HG02840 (cell line): ENCODE results near the gene CDC42BPB.

Source experiments
- ATAC-seq: cut with Tn5 transposase; IDR thresholded peaks from one replicate; pipeline ENCODE4 v1.9.1; 2021; ENCODE audit warnings: mild to moderate bottlenecking, moderate library complexity, moderate number of reproducible peaks; ENCODE audit not compliant: unreplicated experiment, low FRiP score

Gene CDC42BPB

DNA sequence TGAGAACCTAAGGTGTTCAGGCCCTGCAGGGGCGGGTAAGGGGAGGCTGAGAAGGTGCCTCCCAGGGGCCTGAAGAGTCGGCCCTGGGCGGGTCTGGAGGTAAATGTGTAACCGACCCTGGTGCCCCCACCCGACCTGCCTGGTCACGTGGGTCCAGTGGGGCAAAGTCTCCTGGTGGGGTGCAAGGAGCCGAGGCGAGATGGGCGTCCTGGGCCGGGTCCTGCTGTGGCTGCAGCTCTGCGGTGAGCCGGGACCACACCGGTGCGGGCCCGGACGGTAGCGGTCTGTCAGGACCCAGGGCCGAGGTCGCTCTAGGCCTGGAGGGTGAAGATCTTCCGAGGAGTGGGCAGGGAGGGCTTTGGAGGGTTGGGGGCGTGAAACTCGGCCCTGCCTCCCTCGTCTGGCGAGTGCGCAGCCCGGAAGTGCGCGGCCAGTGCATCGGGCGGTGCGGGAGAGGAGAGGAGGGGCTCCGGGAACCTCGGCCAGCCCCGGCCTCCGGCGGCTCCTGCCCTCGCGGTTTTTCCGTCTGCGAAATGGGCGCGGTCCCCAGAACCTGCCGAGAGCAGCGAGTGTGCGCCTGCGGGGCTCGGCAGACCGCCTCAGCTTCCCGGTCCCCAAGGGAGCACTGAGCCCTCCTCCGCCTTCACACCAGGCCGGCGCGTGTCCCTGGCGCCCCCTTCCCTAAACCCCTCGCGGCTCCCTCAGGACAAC, 134.7 kb downstream of the CDC42BPB start, which contains the start of gene AMN:
AMN (plus strand) TSS at position 174 of the 711 bp plus-strand sequence; CDS start at position 200, 26 bp downstream.
- no peak for ATAC-seq

DNA sequence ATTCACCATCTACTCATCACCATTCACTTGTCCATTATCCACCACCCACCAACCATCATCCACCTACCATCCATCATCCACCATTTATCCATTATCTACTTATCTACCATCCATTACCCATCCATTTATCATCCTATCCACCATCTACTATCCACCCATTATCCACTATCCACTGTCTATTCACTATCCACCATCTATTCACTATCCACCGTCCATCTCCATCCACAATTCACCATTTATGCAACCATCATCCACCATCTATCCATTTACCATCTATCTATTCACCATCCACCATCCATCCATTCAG, 136.4 kb downstream of the CDC42BPB start:
- ATAC-seq, result no peak

DNA sequence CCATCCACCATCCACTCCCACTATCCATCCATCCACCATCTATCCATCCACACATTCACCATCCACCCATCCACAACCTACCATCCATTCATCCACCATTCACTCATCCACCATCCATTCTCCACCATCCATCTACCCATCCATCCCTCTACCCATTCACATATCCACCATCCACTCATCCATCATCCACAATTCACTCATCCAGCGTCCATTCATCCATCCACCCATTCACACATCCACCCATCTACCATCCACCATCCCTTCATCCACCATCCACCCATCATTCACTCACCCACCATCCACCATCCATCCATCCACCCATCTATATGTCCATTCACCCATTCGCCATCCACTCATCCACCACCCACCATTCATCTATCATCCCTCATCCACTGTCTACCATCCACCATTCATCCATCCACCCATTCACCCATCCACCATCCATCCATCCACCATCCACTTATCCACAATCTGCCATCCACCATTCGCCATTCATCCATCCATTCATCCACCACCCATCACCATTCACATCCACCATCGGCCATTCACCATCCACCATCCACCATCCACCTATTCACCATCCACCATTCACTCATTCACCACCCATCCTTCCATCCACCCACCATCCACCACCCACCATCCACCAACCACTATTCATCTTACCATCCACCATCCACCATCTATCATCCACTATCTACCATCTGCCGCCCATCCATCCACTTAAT, 136.9 kb downstream of the CDC42BPB start:
- no peak for ATAC-seq

DNA sequence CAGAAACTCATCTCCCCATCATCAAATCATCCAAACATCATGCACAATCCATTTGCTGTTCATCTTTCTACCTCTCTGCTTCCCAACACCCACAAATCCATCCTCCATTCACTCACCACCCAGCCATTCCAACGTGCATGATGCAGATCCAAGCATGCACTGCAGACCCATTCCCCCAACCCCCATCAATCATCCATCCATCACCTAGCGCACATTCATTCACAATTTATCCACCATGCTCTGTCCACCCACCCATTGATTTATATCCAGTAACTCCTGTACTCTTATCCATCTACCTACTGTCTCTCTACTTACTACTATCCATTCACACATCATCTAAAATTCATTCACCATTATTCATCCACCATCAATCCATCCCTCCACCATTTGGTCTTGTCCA, 138.9 kb downstream of the CDC42BPB start:
- ATAC-seq, result no peak

DNA sequence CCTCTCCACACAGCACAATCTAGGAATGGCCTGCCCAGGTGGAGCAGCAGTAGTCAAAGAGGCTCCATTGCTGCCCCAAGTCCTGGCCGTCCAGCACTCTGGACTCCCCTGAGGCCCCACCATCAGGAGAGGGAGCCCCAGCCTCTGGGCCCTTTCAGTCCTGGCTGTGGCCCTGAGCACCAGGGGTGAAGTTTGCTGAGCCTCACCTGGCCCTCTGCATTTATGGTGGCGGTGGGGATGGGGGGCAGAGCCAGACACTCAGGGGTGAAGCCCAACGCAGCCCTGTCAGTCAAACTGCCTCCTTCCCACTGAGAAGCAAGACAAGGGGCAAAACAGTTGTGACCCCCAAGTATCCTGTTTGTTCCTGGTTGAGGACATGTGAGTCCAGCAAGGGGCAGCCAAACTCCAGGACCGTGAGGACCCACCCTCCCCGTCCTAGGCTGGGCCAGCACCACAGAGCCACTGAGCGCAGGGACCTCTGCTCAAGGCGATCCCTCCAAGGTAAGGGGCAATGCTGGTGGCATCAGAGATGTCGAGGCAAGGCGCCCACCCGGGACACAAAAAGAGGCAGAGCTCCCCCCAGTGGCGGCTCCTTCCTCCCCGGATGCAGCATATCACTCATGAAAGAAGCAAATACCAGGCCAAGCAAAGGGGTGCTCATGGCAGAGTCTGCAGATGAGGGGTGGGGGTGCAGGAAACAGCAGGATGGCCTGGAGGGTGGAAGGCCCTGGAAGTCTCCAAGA, 139.7 kb downstream of the CDC42BPB start:
- ATAC-seq, result no peak

DNA sequence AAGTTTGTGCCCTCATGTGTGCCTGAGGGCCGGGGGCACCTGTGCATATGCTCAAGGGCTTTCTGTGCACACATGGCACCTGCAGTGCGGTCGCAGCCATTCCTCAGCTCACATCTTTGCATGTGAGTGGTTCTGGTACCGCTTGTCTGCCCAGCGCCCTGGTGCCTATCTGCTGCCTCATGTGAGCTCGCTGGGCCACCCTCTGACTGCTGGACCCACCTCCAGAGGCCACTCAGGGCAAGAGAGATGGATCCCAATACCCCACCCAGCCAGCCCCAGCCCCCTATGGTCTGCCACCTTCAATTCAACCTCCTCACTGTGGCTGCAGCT, 140.3 kb downstream of the CDC42BPB start:
- ATAC-seq, result no peak

DNA sequence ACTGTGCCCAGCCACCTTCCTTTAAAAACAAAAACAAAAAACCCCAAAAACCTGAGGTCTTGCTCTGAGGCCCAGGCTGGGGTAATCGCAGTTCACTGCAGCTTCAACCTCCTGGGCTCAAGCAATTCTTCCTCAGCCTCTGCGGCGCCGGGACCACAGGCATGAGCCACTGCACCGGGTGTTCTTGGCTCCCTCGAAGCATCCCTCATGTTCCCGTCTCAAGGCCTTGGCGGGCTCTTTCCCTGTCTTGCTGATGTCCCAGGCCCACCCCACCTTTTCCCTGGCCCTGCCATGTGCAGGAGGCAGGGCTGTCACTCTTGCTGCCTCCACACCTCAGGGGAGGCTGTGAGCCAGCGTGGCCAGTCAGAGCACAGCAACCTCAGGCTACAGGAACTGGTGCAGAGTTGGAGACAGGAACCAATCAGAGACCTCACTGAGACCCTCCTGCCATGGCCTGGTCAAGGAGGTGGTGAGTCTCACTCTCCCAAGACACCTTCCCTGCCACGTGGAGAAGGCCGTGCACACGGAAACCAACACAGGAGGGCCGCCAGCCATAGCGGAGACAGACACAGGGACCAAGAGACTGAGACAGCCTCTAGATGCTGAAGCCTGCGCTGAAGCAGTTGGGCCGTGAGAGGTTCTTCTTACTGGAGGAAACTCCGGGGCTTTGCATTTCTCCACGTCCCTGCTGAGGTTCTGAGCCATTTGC, 140.8 kb downstream of the CDC42BPB start:
- no peak for ATAC-seq

DNA sequence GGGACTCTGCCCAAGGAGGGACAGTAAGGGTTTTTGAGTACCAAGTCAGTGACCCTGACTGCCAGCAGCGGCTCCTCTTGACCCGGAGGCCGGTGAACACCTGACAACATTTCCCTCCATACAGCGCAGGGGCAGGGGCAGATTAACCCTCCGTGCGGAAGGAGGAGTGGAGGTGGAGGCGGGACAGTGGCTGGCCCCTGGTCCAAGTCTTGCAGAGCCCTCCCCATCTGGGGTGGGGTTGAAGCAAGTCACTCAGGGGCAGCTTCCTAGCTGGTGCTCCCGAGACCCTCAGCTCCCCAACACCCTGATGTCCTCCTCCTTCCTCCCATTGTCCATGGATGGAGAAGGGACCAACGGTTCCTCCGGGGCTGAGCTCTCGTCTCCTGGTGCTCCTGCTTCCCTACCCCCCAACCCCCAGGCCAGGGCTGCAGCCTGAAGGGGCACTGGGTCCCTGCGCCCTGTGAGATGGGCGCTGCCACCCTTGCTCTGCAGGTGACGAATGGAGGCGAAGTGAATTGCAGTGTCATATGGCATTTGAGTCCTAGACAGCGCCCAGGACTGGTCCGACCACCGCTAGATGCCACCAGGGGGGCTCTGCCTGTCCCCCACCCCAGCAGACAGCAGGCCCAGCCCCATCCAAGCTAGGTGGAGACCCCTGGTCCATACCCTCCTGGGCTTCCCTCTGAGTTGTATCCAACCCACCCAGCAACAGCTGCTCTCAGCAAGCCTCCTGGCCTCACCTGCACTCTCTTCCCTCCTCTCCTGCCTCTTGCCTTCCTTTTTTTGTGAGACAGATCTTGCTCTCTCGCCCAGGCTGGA, 141.8 kb downstream of the CDC42BPB start:
- no peak for ATAC-seq

DNA sequence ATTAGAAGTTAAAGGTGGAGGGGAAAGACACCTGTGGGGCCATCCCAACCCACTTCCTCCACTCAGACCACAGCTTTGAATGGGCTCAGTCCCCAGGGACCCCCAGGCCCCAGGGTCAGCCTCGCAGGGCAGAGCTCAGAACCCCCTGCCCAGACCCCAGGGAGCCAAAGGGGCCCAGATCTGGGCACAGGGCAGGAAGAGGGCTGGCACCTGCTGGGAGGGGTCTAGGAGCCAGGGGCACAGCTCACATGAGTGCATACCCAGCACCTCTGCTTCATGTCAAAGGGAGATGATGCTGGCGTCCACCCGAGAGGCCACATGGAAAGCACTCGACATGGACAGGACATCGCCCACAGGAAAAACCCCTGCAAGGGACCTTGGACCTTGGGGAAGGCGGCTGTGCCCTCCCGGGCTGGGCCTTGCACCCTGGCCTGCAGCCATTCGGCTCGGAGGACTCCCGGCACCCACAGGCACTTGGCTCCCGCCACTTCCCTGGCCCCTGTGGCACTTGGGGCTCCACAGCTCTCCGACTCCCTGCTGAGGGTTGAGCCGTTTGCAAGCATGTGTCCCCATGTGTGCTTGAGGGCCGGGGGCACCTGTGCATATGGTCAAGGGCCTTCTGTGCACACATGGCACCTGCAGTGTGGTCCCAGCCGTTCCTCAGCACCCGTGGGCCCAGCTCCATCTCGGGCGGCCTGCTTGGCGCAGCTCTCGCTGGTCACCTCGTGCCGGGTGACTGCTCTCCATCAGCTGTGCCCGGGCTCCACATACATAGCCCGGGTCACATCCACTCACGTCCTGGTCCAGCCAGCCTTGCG, 142.7 kb downstream of the CDC42BPB start:
- ATAC-seq, result no peak

DNA sequence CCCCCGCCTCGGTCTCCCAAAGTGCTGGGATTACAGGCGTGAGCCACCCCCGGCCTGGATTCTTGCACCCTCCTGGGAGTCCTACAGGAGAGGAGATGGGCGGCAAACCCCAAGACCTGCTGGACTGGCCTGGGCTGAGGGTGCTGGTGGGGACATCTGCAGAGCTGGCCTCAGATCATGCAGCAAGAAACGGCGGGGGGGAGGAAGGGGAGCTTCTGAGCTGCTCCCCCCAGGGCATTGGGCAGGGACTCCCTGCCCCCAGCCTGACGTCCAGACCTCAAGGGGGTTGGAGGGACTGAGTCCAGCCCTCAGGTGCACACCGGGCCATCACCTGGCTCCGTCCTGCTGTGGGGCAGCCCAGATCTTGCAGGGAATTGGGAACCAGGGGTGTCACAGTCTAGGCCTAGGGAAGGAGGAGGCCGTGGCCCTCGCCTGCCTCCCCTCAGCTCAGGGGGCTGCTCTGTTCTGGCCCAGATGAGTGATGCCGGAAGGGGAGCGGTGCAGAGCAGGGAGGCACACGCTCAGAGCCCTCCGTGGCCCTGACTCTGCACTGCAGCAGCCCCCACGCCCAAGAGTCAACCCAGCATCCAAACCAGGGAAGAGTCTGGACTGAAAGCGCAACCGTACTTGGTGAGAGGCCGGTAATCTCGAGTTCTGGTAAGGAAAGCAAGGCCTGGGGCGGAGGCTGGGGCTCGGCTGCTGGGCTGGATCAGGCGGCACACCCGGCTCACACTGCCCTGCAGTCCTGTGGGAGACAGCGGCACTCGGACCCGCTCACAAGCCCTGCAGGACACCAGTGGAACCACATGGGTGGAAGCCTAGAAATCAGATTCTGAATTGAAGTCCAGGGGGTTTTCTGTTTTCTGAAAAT, 143.8 kb downstream of the CDC42BPB start:
- ATAC-seq, result no peak

DNA sequence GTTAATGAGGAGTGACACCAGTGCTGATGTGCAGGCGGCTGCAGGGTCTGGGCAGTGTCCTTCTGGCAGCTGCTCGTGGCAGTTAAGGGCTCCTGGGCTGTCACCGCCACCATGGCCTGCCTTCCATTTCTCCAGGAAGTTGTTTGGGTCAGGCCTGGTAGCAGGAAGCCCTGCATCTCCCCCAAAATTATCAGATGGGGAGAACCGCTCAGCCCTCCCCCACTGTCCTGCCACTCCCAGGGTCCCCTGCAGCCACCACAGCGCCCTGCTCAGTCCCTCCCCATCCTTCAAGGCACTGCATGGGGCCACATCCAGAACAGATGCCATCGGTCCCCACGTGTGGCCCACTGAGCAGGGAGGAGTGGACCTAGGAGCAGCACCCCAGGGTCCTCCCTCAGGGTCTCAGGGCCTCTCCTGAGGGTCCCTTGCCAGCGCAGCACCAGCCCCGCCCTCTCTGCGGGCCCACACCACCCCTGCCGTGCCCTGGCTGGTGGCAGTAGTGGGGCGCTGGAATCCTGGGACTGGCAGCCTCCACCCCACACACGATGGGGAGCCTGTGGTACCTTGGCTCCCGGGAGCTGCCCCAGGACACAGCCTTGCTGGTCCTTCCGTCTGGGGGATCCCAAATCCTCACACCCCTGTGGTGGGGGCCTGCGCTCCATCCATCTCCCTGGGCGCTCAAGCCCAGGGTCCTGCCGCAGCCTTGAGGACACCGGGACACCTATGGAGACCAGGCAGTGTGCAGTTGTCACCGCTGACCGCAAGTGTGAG, 145.2 kb downstream of the CDC42BPB start:
- ATAC-seq, result no peak

DNA sequence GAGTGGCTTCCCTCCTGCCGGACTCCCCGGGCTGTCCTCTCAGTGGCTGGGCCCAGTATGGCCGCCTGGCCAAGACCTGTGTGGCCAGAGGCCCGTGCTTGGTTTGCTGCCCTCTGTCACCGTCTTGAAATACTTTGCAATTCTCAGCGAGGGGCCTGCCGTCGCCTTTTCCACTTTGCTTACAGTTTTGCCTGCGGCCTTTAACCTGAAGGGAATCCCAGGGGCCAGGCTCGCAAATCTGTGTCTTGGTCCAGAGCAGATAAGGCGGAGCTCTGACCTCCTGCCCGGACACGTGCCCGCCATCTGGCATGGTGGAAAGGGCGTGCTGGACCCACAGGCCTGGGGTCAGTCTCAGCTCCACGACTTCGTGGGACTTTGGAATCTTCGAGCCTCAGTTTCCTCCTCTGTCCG, 145.8 kb downstream of the CDC42BPB start:
- no peak for ATAC-seq

DNA sequence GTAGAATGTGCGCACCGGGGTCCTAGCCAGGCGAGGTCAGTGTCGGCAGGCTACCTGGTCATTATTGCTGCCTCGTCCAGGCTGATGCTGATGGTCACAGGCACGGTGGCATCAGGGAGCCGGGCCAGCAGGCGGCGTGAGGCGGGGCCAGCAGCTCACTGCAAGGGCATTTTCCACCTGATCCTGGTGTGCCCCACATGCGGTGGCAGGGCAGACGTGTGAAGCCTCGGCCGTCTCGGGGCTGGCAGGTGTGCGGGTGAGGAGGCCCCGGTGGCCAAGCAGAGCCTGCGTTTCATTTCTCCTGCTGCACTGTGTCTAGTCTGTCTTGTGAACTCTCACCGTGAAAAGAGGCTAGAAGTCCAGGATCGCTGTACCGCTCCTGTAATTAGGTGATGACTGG, 146.9 kb downstream of the CDC42BPB start:
- ATAC-seq, result no peak

DNA sequence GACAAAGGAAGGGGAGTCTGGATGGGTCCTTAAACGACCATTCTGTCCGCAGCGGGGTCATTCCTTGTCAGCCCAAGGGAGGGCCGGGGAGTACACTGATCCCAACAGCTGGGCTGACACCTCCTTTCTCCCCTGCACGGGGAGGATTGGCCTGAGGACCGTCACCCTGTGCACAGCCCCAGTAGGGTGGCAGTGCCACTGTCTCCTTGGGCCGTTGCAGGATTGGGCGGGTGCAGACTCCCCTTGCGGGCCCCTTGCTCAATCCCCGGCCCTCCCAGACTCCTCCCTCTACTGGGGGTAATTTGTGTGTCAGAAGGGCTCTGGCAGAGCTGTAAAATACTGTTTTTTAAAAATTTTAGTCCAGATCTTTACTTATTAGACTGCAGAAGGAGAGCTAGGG, 147.4 kb downstream of the CDC42BPB start:
- no peak for ATAC-seq

DNA sequence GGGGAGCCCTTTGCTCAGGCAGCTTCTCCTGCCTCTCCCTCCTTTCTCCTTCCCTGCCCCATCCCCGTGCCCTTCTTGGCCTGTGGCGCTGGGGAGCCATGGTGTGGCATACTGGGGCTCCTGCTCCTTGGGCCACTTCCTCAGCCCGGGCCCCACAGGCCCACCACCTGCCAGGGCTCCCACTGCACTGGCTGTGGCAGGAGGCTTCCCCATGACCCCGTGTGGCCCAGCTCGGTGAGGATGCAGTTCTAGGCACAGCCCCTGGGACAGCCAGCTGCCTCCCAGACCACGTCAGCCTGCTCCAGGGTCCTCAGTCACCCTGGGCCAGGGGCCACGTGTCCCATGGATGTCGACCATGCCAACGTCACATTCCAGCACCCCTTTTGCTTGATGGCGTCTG, 147.9 kb downstream of the CDC42BPB start:
- no peak for ATAC-seq

DNA sequence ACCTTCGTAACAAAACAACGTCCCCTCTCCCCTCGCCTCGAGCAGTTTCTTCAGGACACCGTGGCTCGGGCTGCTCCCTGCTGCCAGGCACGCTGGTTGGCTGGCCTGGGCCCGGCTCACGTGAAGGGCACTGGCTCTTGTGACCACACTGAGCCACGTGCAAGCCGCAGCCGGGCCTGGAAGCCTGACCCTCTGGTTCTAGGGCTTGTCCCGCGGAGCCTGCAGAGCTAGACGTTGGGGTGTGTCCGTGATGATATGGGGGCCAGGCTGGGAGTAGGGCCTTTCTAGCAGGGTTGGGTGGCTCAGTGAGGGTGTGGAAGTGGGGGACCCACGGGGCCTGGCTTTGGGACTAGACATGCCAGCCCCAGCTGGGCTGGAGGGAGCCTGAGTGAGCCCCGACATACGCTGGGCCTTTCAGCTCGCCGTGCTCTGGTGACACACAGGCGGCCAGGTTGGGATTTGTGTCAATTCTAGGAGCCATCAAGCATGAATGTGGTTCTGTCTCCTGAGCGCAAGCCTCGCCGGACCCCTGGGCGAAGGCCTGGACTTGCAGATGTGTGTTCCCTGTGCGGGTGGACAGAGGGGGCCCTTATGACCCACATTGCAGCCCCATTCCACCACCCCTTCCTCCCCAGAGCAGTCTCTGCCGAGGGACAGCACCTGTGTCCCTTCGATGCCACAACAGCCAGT, 148.4 kb downstream of the CDC42BPB start:
- no peak for ATAC-seq
